HG02623 (cell line): Measurements from ENCODE around the gene MDK.

Source experiments
- ATAC-seq: cut with Tn5 transposase; IDR thresholded peaks from one replicate; pipeline ENCODE4 v1.9.1; 2021; ENCODE audit warnings: moderate library complexity; ENCODE audit not compliant: unreplicated experiment

MDK gene

DNA sequence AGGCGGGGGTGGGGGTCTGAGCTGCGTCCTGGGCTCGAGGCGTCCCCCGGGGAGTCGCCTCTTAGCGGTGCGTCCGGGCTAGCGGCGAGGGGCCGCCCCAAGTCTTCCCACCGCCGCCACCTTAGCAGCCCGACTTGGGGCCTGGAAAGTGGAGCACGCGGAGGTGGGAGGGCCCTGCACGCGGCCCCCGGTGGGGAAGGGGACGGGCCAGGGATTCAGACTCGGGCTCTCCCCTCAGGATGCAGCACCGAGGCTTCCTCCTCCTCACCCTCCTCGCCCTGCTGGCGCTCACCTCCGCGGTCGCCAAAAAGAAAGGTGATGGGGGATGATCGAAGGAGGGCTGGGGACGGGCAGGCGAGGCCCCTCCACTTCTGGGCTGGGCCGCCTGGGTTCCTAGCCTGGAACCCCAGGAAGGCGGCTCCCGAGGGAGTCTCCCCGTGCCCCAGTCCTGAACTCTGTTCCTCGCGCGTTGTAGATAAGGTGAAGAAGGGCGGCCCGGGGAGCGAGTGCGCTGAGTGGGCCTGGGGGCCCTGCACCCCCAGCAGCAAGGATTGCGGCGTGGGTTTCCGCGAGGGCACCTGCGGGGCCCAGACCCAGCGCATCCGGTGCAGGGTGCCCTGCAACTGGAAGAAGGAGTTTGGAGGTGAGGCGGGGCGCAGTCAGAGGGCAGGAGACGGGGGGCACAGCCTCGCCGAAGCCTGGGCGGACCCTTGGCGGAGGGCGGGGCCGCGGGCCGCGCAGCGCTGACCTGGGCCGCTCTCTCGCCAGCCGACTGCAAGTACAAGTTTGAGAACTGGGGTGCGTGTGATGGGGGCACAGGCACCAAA lies 563 bp downstream of the MDK start:
- ATAC-seq = no peak

DNA sequence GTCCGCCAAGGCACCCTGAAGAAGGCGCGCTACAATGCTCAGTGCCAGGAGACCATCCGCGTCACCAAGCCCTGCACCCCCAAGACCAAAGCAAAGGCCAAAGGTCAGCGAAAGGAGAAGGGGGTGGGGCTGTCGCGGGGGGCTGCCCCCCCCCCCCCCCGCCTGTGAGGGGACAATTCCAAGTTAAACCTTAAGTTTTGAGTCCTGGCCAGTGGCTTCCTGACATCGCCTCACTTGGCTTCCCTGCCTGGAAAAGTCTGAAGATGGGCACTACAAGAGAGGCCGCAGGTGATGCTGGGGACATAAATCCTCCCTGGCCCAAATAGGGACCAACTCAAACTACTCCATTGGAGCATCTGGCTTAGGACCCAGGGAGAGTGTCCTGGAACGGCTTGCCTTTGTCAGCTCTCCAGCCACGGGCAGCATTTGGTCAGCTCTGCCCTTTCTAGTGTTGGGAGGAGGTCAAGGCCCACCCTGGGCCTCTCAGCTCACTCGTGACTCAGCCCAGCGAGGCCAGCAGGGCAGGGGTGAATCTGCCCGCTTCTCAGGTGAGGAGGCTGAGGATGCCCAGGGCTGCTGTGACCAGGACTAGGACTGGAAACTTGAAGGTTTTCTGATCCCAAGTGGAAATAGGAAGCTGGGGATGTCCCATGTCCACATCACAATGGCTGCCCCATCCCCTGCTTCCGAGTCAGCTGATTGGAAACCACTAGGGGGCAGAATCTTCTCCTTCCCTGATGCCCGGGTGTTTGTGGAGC lies 1.4 kb downstream of the MDK start:
- ATAC-seq = no peak

DNA sequence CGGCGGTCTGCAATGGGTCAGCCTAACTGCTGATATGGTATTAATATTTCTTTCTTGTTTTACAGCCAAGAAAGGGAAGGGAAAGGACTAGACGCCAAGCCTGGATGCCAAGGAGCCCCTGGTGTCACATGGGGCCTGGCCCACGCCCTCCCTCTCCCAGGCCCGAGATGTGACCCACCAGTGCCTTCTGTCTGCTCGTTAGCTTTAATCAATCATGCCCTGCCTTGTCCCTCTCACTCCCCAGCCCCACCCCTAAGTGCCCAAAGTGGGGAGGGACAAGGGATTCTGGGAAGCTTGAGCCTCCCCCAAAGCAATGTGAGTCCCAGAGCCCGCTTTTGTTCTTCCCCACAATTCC lies 1.9 kb downstream of the MDK start:
- ATAC-seq = no peak

DNA sequence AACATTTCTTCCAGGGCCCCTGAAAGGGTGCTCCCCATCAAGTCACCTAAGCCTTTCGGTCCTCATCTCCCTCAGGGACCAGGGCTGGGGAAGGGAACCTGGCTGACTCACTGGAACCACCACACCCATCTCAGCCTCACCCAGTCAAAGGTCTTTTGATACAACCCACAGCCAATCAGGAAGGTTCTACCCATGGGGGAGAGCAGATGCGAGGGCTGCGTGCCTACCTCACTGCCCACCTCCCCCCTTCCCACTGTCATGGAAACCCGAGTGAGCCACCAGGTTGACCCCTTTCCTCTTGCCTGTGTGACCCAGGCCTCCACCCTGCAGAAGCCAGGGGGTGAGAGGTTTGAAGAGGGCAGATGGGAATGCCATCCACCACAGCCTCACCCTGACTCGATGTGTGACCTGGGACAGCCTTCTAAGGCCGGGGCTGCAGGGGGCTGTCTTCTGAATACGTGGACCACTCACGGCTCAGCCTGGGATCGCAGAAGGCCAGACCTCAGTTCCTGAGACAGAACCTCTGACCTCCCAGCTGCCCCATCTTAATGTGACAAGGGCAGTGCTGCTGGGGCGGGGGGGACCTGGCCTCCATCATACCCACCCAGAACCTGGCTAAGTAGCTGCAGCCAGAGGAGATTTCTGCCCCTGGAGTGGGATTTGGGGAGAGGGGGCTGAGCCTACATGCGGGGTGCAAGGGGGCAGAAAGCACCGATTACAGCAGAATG lies 2.7 kb downstream of the MDK start:
- ATAC-seq = no peak

DNA sequence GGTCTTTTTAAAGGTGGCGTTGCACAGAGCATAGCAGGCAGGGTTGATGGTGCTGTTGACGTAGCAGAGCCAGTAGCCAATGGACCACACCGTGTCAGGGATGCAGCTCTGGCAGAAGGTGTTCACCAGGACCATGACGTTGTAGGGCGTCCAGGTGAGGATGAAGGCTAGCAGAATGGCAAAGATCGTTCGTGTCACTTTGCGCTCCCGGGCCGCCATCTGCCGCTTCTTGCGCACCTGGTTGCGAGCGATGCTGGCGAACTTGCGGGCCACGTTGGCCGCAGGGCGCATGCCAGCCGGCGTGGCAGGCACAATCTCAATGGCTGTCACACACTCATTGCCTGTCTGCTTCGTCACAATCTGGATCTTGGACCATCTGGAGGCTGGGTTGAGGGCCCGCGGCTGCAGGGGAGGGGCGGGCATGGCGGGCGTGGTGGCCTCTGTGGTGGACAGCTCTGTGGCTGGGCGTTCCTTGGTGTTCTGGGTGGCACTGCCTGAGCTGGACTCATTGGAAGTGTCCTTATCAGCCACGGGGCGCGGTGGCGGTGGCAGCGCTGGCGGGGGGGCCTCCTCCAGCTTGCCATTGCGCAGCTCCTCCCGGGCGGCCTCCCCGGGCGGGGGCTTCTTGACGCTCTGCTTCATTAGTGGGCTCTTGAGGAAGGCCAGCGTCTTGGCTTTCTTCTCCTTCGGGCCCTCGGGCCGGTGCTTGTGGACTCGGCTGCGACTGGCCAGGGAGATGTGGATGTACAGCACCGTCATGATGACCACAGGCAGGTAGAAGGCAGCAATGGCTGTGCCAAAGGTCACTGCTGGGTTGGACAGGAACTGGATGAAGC lies 3.9 kb downstream of the MDK start:
- ATAC-seq = no peak

DNA sequence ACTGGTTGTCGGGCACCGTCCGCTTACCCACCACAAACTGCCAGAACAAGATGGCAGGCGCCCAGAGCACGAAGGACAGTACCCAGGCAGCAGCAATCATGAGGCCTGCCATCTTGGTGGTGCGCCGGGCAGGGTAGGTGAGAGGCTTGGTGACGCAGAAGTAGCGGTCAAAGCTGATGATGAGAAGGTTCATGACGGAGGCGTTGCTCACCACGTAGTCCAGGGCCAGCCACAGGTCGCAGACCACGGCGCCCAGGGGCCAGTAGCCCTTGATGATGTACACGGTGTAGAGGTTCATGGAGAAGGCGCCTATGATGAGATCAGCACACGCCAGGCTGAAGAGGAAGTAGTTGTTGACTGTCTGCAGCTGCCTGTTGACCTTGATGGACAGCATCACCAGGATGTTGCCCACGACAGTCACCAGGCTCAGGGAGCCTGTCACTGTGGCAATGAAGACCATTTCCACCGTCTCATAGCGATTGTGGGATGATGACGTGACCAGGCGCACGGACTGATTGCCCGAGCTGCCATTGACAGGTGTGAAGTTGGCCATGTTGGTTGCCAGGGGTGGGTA lies 4.6 kb downstream of the MDK start:
- no peak for ATAC-seq

DNA sequence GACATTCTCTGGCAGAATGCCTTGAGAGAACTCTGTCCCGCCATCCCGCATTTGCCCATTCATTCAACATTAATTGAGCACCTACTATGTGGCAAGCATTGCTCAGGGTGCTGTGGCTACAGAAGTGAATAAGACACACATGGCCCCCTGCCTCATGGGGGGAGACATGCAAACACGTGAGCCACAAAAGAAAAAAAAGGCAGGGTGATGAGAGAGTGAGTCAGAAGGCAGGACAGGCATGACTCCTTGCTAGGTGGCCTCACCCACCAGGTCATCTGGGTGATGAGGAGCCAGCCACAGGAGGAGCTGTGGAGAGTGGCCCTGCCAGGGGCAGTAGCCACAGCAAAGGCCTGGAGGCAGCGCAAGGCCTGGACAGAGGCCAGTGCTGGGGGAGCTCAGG lies 5.2 kb downstream of the MDK start:
- ATAC-seq = no peak

DNA sequence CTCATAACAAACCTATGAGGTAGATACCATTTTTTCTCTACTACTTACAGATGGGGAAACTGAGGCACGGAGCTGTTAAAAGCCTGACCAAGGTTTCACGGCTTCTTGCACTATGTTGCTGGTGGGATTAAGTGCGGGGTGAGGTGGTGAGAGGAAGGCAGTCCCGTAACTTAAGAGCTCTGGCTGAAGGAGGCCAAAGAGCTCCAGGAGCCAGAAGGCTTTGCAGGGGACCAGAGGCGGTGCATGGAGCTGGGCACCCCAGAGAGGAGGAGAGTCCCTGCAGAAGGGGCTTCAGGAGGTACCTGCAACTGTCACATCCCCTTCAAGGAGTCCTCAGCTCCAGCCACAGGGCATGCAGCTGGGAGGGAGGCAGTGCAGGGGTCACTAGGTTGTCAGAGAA lies 6.0 kb downstream of the MDK start:
- no peak for ATAC-seq

DNA sequence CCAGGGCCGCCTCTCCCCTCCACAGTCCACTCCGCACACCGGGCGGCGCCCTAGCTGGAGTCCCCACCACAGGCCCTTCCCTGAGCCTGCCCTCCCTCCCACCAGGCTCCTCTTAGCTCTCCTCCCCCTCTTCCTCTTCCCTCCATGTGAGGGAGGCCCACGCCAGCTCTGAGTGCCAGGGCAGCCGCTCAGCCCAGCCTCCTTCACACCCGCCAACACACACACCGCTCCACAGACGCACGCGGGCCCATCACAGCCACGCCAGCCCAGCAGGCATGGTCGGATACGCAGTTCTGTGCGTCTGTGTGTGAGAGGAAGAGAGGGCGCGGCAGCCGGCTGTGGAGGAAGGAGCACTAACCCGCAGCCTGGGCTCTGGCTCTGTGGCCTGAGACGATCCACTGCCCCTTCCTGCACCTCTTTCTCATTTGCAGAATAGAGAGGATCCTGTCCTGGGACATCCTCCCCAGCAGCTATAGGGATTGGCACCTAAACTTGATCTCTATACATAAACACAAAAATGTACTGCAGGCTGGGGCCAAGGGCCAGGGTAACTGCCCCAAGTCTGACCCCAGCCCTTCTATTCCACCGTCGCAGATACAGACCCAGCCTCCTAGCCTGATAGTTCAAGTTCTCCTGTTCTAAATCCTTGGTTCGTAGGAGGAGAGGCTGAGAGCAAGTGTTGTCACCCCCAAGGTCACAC lies 6.6 kb downstream of the MDK start:
- no peak for ATAC-seq

DNA sequence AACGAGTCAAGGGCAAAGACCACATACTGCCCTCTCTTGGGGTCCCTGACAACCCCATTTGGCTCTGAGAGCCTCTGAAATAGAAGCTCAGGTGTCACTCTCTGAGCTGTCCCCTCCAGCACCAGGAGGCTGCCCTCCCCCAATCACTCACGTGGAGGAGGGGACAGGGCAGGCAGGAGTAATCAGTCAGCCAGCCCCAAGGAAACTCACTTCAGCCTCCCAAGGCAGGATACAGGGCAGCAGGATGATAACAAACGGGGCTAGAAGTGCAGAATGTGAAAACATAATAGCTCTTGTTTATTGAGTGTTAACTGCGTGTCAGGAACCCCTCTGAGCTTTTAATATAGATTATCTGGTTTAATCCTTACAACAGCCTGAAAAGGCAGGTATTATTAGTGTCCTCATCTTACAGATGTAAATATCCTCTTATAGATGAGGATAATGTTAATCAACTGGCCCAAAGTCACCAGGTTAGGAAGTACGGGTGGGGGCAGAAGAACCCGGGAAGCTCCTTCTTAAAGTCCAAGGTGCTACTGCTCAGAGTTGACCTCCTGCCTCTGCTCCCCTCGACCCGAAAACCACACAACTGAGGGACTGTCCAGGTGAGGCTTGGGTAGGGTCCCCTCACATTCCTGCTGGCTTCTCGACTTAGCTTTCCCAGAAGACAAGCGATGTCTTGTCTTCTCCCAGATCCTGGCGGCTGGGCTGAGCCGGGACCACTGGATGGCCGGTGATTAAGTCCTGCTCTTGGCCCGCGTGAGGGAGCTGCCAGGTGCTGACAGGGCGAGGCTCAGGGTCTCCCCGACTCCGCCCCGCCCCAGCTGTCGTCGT lies 7.4 kb downstream of the MDK start:
- no peak for ATAC-seq

DNA sequence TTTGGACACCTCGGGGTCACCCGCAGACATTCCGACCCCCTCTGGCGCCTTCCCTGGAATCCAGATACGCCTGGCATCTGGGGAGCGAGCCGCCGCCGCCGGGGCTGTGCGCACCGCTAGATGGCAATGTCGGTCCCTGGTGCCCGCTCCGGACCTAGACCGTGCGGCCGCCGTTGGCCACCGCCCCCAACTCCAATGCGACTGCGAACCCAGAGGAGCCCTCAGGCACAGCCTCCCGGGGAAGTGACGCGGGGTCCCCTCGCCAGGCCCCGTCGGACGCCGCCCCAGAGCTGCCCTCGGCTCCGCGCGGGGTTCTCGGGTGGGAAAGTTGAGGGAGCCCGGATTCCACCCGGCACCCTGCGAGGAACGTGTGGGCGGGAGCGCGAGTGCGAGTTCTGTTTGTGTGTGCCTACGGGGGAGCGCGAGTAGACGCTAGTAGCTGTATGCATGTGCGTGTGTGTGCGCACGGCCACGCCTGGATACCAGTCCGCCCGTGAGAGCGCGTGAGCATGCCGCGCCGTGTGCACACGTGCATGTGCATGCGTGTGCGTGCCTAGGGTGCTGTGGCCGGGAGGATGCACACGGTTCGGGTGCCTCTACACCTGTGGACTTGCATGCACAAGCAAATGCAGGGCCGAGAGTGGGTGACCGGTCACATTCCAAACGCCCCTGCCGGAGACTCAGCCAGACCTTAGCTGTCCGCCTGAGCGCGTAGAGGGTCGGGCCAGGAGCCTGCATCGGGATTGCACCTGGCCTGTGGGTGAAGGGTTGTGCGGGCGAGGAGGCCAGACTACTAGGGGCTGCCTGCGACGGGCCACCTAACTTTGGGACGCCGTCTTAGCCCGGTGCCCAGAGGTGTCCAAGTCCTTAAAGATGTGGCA lies 8.2 kb downstream of the MDK start:
- ATAC-seq = peak; percentile 41

DNA sequence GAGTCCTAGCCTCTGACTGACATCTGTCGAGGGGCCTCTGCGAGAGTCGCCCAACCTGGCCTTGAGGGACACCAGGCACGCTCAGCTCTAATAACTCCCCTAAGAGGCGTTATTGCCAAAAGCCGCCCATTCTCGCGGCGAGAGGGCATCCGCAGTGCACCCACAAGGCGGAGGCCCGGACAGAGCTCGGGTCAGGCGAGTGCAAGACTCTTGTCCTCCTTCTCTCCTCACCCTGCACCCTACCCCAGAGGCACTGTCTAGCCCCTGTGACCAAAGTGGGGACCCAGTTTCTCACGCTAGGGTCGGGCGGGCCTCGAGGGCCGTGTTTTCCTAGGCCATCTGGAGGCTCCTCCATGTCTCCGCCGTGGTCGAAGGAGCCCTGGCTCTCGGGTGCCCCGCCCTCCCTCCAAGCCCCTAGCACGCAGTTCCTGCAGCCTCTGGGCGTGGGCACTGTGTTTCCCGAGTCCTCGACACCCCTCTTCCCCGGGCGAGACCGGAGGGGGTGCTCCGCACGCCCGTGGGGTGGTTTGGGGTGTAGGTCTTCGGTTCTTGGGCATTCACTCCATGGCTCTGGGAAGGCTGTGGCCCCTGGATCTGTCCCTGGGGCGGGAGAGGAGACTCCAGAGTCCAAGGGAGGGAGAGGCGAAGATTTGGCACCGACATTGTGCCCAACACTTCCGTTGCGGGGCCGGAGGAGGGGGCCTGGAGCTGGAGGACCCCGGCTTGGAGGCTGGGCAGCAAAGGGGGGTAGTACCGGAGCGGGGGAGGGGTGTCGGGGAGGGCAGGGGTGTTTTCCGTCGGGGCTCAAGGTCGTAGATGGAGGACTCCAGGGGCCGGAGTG lies 9.1 kb downstream of the MDK start:
- ATAC-seq = no peak

DNA sequence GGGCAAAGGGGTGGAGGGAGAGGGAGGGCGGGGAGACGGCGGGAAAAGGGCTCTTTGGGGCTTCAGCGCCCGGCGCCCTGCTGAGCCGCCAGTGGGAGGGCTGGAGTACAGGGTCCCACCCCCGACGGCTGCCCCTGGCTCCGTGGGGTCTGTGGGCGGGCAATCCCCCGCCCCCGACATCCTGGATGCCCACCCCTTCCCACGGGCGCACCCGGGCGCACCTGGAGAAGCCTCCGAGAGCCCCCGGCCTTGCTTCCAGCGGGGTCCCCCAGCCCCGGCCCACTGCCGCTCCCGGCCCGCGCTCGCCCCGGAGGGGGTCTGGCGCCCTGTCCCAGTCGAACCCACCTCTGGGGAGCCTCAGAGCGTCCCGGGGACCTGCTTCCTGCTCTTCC lies 9.7 kb downstream of the MDK start:
- no peak for ATAC-seq

DNA sequence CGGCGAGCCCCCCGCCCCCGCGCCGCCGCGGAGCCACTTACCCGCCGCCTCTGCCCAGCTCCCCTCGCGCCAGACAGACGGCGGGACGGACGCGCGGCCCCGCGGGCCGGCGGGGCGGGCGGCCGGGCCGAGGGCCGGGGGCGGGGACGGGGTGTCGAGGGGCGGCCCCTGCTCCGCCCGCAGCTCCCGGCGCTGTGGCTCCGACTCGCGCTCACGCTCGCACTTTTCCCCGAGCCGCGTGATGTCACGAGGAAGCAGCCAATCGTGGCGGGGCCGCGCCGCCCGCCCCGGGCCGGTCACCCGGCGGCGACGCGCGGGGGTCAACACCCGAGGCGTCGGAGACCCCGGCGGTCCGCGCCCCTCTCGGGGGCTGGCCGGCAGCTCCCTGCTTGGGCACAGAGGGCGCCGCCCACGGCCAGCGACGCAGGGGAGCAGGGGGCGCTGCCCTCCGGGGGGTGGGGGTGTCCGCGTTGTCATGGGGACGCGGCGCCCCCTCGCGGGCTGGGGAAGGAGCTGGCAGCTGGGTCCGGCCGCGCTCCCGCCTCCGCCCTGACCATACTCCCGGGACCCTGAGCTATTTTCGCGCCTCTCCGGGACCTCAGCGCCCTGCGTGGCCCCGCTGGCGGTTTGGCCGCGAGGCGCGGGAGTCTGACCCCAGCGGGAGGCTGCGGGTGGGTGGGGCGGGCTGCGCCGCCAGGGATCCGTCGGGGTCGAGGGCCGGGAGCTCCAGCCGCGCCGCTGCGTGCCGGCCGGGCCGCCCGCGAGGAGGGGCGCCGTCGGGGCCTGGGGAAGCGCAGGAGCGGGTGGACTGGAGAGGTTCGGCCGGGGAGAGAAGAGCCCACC lies 10.3 kb downstream of the MDK start, which contains the start of gene CHRM4:
TSS of gene CHRM4 (minus strand) at position 199 of the 843 bp plus-strand sequence. CDS start 5,219 bp downstream, outside the sequence.
- ATAC-seq = no peak

DNA sequence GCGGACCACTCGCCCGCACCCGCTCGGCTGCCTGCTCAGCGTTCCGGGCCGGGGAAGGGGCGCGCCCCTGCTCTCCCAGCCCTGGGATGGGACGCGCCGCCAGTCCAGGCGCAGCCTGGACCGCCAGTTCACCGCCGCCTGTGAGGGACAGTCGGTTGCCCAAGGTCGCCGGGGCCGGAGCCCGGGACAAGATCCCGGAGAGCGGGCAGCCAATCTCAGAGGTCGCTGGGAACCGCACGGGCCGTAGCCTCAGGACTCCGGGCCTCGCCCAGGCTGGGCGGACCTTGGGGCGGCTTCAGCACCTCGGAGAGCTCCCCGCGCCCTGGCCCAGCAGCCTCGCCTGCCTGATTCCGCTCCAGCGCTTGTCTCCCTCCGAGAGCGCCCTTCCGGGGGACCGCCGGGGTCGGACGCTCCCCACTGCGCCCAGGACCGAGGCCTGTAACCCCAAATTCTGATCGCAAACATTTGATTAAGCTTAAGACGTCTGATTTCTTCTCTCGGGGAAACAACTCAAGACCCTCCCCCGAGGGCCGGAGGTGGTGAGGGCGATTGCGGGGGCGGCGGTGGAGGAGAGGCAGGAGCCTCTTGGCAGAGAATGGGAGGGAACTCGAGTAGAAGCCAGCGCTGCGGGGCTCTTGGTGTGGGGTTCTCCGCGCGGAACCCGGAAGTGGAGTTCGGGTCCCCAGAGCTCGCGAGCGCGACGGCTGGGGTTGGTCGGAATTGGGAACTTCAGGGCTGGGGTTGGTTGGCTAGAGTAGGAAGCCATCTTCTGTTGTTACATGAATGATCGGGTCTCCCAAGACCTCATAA lies 11.2 kb downstream of the MDK start:
- ATAC-seq = peak; percentile 45
